SKM-1 (cell line): ENCODE measurements around the gene BMP5.
"Not testable (repeated sequence)": the region's sequence is repeated elsewhere in the genome, so short reads cannot be mapped to it uniquely, and the experiment has no call there.

Source experiments
- DNase-seq: peaks from one replicate; lab custom pipeline; 2025; ENCODE audit not compliant: unreplicated experiment; lab: John Stamatoyannopoulos, UW

BMP5 gene

GRCh38 chr6:55875400-55875799 lies at the start of gene BMP5:
Gene BMP5, minus strand, starts transcription at chr6:55875590. Its CDS starts 725 bp downstream, at chr6:55874865.
- DNase-seq, result no peak

GRCh38 chr6:55922406-55922805 lies 47.0 kb upstream of the BMP5 start:
- DNase-seq, result no peak

GRCh38 chr6:55919716-55920308 lies 44.4 kb upstream of the BMP5 start:
- no peak for DNase-seq

DNA sequence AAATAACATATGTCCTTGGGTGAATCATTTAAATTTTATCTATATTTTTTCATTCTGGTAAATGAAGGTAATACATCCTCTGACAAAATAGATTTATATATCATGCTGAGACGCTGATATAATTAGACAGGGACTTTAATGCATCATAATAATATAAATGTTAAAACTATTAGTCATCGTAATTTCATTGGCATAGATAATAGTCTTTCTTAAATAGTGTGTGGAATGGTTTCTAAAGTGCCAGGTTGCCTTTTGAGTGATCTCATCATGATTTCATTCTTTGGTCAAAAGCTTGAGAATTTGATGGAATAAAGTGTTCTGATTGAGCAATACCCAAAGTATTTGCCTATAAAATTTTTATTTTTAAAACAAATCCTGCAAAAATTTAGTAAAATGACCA lies 43.2 kb upstream of the BMP5 start:
- DNase-seq, result no peak

- no peak for DNase-seq
Measured at GRCh38 chr6:55917751-55918415, 42.5 kb upstream of the BMP5 start.

GRCh38 chr6:55916188-55916587 lies 40.8 kb upstream of the BMP5 start:
- DNase-seq, result no peak

DNA sequence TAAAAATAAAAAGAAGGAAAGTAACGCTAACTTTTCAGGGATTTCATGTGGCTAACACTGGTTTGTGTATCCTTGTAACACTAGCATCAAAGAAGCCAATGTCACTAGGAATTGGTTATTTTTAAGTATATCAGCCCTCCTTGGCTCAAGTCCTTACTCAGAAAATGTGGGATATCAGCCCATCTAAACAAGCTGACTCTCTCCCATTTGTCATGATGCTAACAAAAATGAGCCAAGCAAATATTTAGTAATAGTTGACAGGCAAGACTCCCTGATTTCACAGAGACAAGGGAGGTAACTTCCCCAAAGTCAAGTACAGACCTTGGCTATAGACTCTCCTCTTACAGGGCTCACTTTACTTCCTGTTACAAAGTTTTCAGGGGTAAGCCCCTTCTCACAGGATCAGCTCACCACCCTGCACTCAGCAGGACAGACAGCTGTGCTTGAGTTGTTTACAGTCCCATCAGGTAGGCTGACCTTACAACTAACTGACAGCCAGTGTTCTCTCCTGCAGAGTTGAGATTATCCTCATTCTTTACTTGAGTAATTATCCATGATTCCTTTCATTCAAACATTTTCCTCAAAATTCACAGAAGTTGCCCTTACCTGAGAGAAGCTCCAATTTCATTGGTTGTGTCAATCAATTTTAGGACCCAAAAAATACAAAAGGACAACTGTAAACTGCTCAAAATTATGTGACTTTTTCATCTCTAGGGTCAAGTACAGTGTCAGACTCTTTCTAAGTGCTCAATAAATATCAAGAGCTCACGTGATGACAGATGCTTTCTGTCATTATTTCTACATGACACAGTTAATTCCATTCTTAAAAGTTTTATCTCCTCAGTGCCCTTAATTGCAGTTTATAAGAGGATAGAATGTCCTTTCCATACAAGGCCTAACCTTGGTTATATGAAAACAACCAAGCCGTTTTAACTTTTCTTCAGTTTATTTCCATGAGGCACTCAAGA lies 38.1 kb upstream of the BMP5 start:
- peak; percentile 17 for DNase-seq

- not testable (repeated sequence) for DNase-seq
Measured at GRCh38 chr6:55910466-55910865, 35.1 kb upstream of the BMP5 start.

DNA sequence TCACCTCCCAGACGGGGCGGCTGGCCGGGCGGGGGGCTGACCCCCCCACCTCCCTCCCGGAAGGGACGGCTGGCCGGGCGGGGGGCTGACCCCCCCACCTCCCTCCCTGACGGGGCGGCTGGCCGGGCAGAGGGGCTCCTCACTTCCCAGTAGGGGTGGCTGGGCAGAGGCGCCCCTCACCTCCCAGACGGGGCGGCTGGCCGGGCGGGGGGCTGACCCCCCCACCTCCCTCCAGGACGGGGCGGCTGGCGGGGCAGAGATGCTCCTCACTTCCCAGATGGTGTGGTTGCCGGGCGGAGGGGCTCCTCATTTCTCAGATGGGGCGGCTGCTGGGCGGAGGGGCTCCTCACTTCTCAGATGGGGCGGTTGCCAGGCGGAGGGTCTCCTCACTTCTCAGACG lies 34.5 kb upstream of the BMP5 start:
- not testable (repeated sequence) for DNase-seq

DNA sequence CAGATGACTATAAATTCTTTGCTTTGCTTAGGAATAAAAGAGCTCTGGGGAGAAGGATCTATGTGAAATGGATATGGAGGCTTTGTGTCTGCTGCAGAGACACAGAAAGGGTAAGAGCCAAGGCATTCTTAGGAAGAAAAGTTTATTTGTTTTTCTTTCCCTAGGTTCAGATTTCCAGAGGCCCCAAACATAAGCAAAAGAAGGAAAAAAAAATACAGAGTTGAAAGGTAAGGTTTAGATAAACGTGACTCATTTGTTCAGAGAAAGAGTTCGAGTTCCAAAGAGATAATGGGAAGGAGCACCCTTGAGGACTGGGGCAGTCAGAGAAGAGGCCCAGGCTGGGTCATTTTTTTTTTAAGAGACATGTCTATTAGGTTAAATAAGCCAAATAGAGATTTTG lies 27.4 kb upstream of the BMP5 start:
- DNase-seq, result no peak

DNA sequence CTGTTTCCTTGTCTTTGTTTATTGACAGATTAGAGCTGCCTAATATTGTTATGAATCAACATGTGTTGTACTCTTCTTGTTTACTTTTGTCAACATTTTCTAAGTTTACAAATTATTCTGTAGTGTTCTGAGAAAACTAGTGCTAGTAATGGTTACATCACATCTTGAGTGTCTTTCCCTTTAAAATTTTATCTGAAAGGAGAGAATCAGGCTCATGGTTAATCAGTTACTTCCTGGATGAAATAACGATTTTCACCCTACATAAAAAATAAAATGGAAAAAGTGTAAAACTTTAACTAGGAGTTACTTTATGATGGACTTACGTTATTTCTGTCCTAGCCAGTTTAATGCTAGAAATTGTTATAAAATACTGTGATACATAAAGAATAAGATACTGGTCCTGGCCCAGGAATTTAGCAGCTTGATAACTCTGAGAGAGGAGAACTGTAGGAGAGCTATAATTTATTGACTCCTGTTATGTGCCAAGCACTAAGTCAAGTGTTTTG lies 26.4 kb upstream of the BMP5 start:
- DNase-seq, result no peak

DNA sequence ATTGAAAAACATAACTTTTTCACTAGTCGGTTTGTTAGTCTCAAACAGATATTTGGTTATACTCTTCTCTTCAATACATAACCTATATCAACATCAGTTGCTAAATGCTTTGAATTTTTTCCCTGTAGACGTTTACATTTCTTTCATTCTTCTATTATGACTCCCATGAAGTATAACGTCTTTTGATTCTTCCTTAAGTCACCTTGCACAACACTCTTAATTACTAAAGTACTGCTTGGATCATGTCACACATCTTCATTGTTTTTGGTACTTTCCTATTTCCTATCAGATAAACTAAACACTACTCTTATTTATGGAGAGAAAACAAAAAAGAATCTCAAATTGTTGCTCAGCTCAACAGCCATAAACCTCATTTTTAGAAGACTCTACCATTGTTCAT lies 23.0 kb upstream of the BMP5 start:
- no peak for DNase-seq

DNA sequence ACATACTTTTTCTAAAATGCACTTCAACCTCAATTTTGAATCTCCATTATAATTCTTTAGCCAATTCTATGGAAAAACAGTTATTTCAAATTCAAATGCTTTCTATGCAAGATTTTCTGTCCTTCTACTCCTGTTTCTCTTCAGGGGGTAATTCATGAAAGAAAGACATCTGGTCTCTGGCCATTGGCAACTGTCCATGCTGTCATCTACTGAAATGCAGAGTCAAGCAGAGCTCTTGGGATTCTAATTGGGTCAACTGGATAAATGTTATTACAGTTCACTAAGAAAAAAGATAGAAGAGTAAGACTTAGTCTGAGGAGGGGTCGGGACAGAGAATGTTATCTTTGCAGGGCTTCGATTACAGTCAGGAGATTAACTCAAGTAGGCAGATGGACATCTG lies 22.0 kb upstream of the BMP5 start:
- DNase-seq, result no peak

GRCh38 chr6:55895972-55896730 lies 20.8 kb upstream of the BMP5 start:
- DNase-seq, result no peak

DNA sequence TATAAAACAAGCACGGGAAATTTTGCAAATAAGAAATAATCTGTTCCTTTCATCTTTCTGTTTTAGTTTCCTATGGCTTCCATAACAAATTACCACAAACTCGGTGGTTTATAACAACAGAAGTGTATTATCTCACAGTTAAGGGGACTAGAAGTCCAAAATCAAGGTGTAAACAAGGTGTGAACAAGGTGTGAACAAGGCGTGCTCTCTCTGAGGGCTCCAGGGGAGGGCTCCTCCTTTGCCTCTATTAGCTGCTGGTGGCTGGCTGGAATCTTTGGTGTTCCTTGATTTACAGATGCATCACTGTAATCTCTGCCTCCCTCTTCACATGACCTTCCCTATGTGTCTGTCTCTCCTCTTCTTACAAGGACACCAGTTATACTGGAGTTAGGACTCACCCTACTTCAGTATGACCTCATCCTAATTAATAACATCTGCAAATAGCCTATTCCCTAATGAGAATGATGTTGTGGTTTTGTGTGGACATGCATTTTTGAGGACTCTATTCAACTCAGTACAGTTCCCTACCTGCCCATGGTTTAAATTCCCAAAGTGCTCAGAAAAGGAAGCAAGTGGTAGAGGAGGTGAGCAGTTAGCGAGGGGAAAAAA lies 17.5 kb upstream of the BMP5 start:
- DNase-seq, result no peak

DNA sequence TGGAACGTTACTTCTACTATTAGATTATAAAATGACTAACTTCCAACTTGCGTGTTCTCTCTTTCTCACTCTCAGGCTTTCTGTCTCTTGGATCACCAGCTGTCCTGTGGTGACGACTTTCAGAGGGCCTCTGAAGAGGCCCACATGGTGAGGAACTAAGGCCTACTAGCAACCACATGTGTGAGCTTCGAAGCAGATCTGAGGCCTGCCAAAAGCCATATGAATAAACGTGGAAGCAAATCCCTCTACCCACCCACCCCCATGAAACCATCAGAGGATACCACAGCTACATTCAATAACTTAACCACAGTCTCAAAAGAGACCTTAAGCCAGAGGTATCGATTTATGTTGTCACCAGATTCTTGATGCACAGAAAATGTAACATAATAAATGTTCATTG lies 13.5 kb upstream of the BMP5 start:
- no peak for DNase-seq

DNA sequence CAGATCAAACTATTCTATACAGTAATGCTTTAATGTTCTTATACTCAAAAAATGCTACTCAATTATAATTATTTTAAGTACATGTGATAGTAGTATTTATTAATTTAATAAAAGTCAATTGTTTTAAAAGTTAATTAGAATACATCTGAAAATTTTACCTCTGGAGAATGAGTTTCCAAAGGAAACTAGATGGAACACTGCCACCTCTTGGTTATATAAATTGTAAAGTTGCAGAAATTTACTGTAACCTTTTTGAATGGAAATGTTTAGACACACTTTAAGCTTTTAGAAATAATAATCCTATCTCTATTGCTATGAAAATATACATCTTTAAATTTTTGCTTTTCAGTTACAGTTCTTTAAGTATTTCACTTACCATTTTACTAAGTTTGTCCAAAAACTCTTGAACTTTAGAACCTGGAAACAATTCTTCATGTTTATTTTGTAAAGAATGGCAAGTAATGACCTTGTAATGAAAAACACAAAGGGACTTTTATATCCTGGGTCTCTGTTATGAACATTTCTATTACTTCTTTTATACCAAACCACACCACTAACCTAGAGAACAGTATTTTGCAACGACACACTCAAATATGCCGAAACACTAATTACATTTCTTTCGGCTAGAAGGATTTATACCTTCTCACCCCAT lies 10.9 kb upstream of the BMP5 start:
- DNase-seq, result peak; percentile 31

DNA sequence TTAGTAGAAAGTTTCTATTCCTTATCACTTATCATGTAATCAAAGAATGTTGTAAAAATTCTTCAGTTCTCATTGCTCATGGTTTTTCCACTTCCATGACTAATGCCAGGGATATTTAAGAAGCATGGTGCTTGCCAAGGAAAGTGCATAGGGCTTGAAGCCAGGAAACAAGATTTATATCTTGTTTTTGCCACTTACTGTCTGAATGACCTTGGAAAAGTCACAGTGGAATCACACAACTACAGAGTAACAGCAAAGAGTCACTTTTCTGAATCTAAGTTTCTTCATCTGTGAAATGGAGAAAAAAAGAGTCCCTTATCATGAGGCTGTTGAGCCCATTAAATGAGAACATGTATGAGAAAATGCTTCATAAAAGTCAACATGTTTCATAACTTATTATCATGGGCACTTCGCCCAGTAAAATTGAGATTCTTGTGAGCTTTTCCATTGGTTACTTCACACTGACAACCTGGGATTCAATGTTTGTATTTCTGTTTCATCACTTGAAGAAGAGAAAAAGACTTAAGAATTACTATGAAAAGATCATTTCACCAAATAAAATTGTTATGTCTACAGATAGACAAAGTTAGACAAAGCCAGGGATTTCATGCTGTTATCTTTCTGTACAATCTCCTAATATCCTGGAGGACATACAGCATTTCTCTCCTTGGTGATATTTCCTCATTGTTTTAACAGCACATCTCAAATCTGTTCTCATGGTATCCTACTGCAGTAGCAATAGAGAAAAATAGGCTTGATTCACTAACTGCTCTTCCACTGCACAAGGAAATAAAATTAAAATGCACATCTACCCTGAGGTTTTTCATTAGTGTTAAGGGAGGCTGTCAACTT lies 7.6 kb upstream of the BMP5 start:
- no peak for DNase-seq

DNA sequence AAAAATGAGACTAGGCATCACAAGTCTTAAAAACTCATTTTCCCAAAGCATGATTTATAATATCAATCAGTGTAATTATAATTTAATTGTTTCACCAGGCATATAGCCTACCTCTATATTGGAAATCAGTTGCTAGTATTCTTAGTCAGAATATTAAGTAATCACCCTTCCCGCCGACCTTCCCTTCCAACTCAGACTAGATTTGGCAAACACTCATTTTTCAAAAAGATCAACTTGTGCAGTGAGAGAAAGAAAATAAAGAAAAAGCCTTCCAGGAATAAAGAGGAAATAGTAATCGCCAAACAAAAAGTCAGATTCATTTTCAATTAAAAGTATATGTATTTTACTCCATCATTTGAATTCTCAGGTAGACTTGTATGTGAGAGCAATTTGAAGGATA lies 1.9 kb upstream of the BMP5 start:
- DNase-seq, result no peak
